PC-9 (cell line): ENCODE measurements around the gene STX1A. TPM values are rescaled to one million over a fixed set of nuclear protein-coding genes. Genes with fewer than 3 reads are reported as not detected.

Source experiments
- BruUV-seq: library from RNA; stranded (reverse); fragments of 400-500 nt; replicated peaks from 2 replicates; lab custom pipeline; 2021; lab: Mats Ljungman, UMichigan
- CTCF ChIA-PET: fragments of 300-600 bp; sonication (Branson Sonifier 250); formaldehyde crosslinking; loops from one replicate; lab custom pipeline; 2022; ENCODE audit warnings: antibody characterized with exemption; lab: Charles Lee
- POLR2A ChIA-PET: fragments of 300-600 bp; sonication (Branson Sonifier 250); formaldehyde crosslinking; loops from one replicate; lab custom pipeline; 2022; ENCODE audit warnings: antibody characterized with exemption; ENCODE audit not compliant: unreplicated experiment; lab: Charles Lee
- DNase-seq, 2 experiments: peaks; one replicate each; pipeline versions ENCODE4 v3.0.0 to v3.0.0-alpha.2; 2015 to 2022; ENCODE audit warnings: mixed read lengths in 1 of 2
- H2AFZ ChIP-seq: fragments of 200-600 bp; sonication (generic); 2 replicates; pipeline ENCODE4 v1.8.1; 2017; ENCODE audit warnings: antibody characterized with exemption
- H3F3A ChIP-seq: fragments of 200-600 bp; sonication (generic); 2 replicates; pipeline ENCODE4 v1.8.1; 2017; ENCODE audit warnings: antibody characterized with exemption, mild to moderate bottlenecking, low read depth; ENCODE audit not compliant: insufficient read depth
- H3K27ac ChIP-seq: fragments of 200-600 bp; sonication (generic); 2 replicates; pipeline ENCODE4 v1.6.1; 2016; ENCODE audit warnings: mixed run types
- H3K27me3 ChIP-seq: fragments of 200-600 bp; sonication (generic); 2 replicates; pipeline ENCODE4 v1.6.1; 2016; ENCODE audit warnings: low read depth, mixed run types; ENCODE audit not compliant: insufficient read depth
- H3K36me3 ChIP-seq: fragments of 200-600 bp; sonication (generic); 2 replicates; pipeline ENCODE4 v1.6.1; 2016; ENCODE audit warnings: low read depth, mixed run types
- H3K4me1 ChIP-seq: fragments of 200-600 bp; sonication (generic); replicated peaks from 2 replicates; pipeline ENCODE4 v1.6.1; 2016; ENCODE audit warnings: mixed run types; ENCODE audit not compliant: insufficient read depth
- H3K4me2 ChIP-seq: fragments of 200-600 bp; sonication (generic); 2 replicates; pipeline ENCODE4 v1.6.1; 2017; ENCODE audit warnings: mixed run types
- H3K4me3 ChIP-seq: fragments of 200-600 bp; sonication (generic); 2 replicates; pipeline ENCODE4 v1.6.1; 2016; ENCODE audit warnings: mixed run types
- H3K79me2 ChIP-seq: fragments of 200-600 bp; sonication (generic); 2 replicates; pipeline ENCODE4 v1.6.1; 2017; ENCODE audit warnings: low read depth, mixed run types
- H3K9me2 ChIP-seq: fragments of 200-600 bp; sonication (generic); 2 replicates; pipeline ENCODE4 v1.8.1; 2017; ENCODE audit warnings: mild to moderate bottlenecking; ENCODE audit not compliant: insufficient read depth
- H3K9me3 ChIP-seq: fragments of 200-600 bp; sonication (generic); 2 replicates; pipeline ENCODE4 v1.8.1; 2016; ENCODE audit warnings: low read depth; ENCODE audit not compliant: insufficient read depth
- H4K20me1 ChIP-seq: fragments of 200-600 bp; sonication (generic); 2 replicates; pipeline ENCODE4 v1.8.1; 2017; ENCODE audit not compliant: insufficient read depth
- EZH2 ChIP-seq: fragments of 200-600 bp; sonication (generic); IDR thresholded peaks from 2 replicates; pipeline ENCODE4 v1.8.0; 2017; ENCODE audit warnings: antibody characterized with exemption, low read depth
- intact Hi-C: fragments of 100-400 bp; cut with micrococcal nuclease; formaldehyde crosslinking; loops from one replicate; pipeline ENCODE4 v1.10.0; 2022; ENCODE audit not compliant: unreplicated experiment
- total RNA-seq: library from RNA; stranded (reverse); gene quantifications from 2 replicates; pipeline ENCODE4 v1.2.3, GENCODE V29; 2021
- TF ChIP-seq, protein P1 (sequence below): fragments of 200-600 bp; sonication (generic); conservative IDR thresholded peaks from 2 replicates; pipeline ENCODE4 v1.6.1; 2017; ENCODE audit warnings: mixed run types, antibody characterized with exemption, mild to moderate bottlenecking, moderate library complexity

The STX1A gene
- total RNA-seq, 1 experiment from 2014 or later: 39.1 TPM

DNA sequence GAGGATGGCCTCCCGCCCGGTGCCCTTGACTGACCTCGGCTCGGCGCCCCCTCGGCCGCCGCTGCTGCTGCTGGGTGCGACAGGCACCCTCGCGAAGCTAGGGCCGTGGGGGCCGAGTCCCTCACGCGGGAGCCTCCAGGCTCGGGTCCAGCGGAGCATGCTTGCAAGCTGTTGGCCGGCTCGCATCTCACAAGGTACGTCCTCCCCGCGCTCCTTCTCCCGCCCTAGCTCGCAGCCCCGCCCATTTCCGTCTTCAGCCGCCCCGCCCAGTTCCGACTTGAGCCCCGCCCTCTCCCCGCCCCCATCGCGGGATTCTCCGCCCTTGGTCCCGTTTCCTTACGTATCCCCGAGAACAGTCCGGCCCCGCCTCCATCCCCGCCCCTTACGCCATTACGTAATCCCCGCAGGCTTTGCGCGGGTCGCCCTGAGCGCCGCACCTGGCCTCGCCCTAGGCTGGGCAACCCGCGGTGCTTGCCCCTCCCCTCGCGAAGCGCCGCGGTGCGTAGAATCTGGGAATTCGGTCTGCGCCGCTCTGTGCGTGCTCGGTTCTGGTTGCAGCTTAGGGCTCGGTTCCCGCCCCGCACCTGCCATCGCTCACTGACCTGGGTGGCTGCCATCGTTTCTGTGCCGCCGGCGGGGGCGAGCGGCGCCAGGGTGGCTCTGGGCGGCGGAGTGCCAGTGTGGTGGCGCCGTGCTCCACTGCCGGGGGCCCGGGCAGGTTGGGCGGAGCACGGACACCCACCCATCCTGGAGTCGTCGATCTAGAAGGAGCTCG is 19.3 kb upstream of the STX1A start, which contains the start of gene ABHD11:
TSS of gene ABHD11 (minus strand) at position 191 of the 775 bp plus-strand sequence. CDS start at position 159, 32 bp downstream.
- no TSS peak for BruUV-seq
- intact Hi-C loops: loop anchor here (1.0 to 10.0 kb wide), 2 partner anchors 92 to 236 kb away; partner anchors contain the start of gene CLDN4
- peak; percentile 89 to 100 for DNase-seq
- Histone ChIP-seq H3K9me2 (no peaks in the 10 kb centered on the region), H2AFZ (peak within 1 kb of the TSS; percentile 61), H3K27me3 (no peaks in the 10 kb centered on the region), H3K4me3 (peak within 1 kb of the TSS; percentile 96), H3K9me3 (no peaks in the 10 kb centered on the region), H3K36me3 (peaks cover 15% of the 10 kb centered on the region; the same call in 1 of the 2 replicates), H3K4me1 (peaks cover 71% of the 10 kb centered on the region), H3F3A (peaks cover 56% of the 10 kb centered on the region), H4K20me1 (peaks cover 6% of the 10 kb centered on the region; the same call in 1 of the 2 replicates), H3K79me2 (peaks cover 48% of the 10 kb centered on the region), H3K4me2 (peak within 1 kb of the TSS; percentile 99), H3K27ac (peak within 1 kb of the TSS; percentile 100)
- POLR2A ChIA-PET: interaction anchor here (0.6 to 3.2 kb wide), 24 partner anchors 17 to 910 kb away, joined by 3 to 80 read pairs (median 6); partner anchors contain the start of genes METTL27 and STX1A
- CTCF ChIA-PET: interaction anchor here (0.6 to 1.5 kb wide), 6 partner anchors 24 to 132 kb away, joined by 3 to 7 read pairs (median 5); no protein-coding TSS in a partner anchor
- no peak for TF ChIP-seq EZH2
- TF ChIP-seq, protein P1, sequence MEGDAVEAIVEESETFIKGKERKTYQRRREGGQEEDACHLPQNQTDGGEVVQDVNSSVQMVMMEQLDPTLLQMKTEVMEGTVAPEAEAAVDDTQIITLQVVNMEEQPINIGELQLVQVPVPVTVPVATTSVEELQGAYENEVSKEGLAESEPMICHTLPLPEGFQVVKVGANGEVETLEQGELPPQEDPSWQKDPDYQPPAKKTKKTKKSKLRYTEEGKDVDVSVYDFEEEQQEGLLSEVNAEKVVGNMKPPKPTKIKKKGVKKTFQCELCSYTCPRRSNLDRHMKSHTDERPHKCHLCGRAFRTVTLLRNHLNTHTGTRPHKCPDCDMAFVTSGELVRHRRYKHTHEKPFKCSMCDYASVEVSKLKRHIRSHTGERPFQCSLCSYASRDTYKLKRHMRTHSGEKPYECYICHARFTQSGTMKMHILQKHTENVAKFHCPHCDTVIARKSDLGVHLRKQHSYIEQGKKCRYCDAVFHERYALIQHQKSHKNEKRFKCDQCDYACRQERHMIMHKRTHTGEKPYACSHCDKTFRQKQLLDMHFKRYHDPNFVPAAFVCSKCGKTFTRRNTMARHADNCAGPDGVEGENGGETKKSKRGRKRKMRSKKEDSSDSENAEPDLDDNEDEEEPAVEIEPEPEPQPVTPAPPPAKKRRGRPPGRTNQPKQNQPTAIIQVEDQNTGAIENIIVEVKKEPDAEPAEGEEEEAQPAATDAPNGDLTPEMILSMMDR: no peak

DNA sequence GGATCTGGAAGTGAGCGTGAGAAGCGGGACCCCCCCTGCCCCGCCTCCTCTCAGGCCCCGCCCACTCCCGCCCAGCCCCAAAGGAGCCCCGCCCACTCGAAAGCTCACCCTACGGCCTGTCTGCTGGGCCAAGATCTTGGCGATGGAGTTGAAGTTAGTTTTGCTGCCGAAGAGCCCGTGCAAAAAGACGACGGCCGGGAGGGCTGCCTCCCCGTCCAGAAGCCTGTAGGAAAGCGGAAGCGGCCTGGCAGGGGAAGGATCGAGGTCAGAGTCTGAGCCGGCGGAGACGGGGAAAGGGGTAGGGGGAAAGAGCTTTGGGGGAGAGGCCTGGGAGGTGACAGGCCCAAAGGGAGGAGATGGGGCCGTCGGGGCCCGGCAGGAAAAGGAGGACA is 18.7 kb upstream of the STX1A start:
- peaks cover 52% of the 10 kb centered on the region for H3F3A ChIP-seq
- H3K4me3 ChIP-seq: peak overlapping the region; percentile 96
- ChIA-PET POLR2A (interaction anchor here (0.5 to 3.2 kb wide), 22 partner anchors 17 to 842 kb away, joined by 3 to 80 read pairs (median 6); partner anchors contain the start of genes METTL27 and STX1A), CTCF (interaction anchor here (0.6 to 1.5 kb wide), 3 partner anchors 32 to 95 kb away, joined by 5 read pairs; no protein-coding TSS in a partner anchor)
- intact Hi-C loops: loop anchor here (10.0 kb wide), 1 partner anchor 237 kb away; no protein-coding TSS in a partner anchor
- H3K9me2 ChIP-seq: no peaks in the 10 kb centered on the region
- TF ChIP-seq EZH2: no peak
- TF ChIP-seq, protein P1: no peak
- peak overlapping the region; percentile 53; the same call in 1 of the 2 replicates for H2AFZ ChIP-seq
- H3K36me3 ChIP-seq: peaks cover 15% of the 10 kb centered on the region; the same call in 1 of the 2 replicates
- peaks cover 48% of the 10 kb centered on the region for H3K79me2 ChIP-seq
- peaks cover 6% of the 10 kb centered on the region; the same call in 1 of the 2 replicates for H4K20me1 ChIP-seq
- no peaks in the 10 kb centered on the region for H3K27me3 ChIP-seq
- peak overlapping the region; percentile 88 for H3K27ac ChIP-seq
- DNase-seq: peak in 1 of 2 experiments; percentile 60
- peak overlapping the region; percentile 97 for H3K4me2 ChIP-seq
- H3K4me1 ChIP-seq: peaks cover 65% of the 10 kb centered on the region
- no TSS peak for BruUV-seq
- H3K9me3 ChIP-seq: no peaks in the 10 kb centered on the region
